IMR-90 (cell line): ENCODE measurements around the gene R3HDM2. TPM values are rescaled to one million over a fixed set of nuclear protein-coding genes. Genes with fewer than 3 reads are reported as not detected.

Source experiments
- ATAC-seq: fragments of 200-7000 bp; cut with Tn5 transposase; 2 replicates; pipeline ENCODE4 v1.9.1; 2020; ENCODE audit warnings: low read depth, mild to moderate bottlenecking, moderate library complexity
- BruUV-seq: library from RNA; stranded (reverse); fragments of 400-500 nt; replicated peaks from 2 replicates; lab custom pipeline; 2021; lab: Mats Ljungman, UMichigan
- CTCF ChIA-PET: fragments of 300-600 bp; formaldehyde crosslinking; extraction: SDS; loops from one replicate; lab custom pipeline; 2021; ENCODE audit warnings: antibody characterized with exemption; lab: Yijun Ruan, JAX
- POLR2A ChIA-PET: fragments of 300-600 bp; sonication (Branson Sonifier 250); formaldehyde crosslinking; loops from one replicate; lab custom pipeline; 2022; ENCODE audit warnings: antibody characterized with exemption; ENCODE audit not compliant: unreplicated experiment; lab: Charles Lee
- DNase-seq: peaks from one replicate; pipeline ENCODE4 v3.0.0; 2013
- H2AFZ ChIP-seq: replicated peaks from 2 replicates; pipeline ENCODE3; 2013; ENCODE audit warnings: low read length, mild to moderate bottlenecking; ENCODE audit not compliant: poor library complexity
- H2AK5ac ChIP-seq: 2 replicates; pipeline ENCODE4 v1.6.1; 2013; ENCODE audit warnings: low read depth, low read length, inconsistent platforms
- H2AK9ac ChIP-seq: replicated peaks from 2 replicates; pipeline ENCODE3; 2013; ENCODE audit warnings: mild to moderate bottlenecking, low read depth, low read length, moderate library complexity; ENCODE audit not compliant: poor library complexity
- H2BK120ac ChIP-seq: 2 replicates; pipeline ENCODE4 v1.6.1; 2013; ENCODE audit warnings: low read depth, low read length, inconsistent platforms
- H2BK15ac ChIP-seq: 3 replicates; pipeline ENCODE4 v1.6.1; 2013; ENCODE audit warnings: low read depth, low read length, inconsistent platforms
- H2BK20ac ChIP-seq: 2 replicates; pipeline ENCODE4 v1.6.1; 2013; ENCODE audit warnings: low read depth, mild to moderate bottlenecking, inconsistent platforms, low read length, moderate library complexity
- H2BK5ac ChIP-seq: 2 replicates; pipeline ENCODE4 v1.6.1; 2013; ENCODE audit warnings: mild to moderate bottlenecking, low read depth, low read length, inconsistent platforms; ENCODE audit not compliant: poor library complexity, severe bottlenecking
- H3K14ac ChIP-seq: replicated peaks from 2 replicates; pipeline ENCODE4 v1.6.1; 2013; ENCODE audit warnings: low read depth, low read length, inconsistent platforms
- H3K18ac ChIP-seq: 2 replicates; pipeline ENCODE4 v1.6.1; 2013; ENCODE audit warnings: low read depth, low read length, control low read depth
- H3K23ac ChIP-seq: 2 replicates; pipeline ENCODE4 v1.6.1; 2013; ENCODE audit warnings: low read depth, low read length, inconsistent platforms
- H3K27ac ChIP-seq: 2 replicates; pipeline ENCODE4 v1.5.1; 2013; ENCODE audit warnings: mild to moderate bottlenecking, control low read depth, low read length; ENCODE audit not compliant: insufficient read depth
- H3K27me3 ChIP-seq: 2 replicates; pipeline ENCODE4 v1.6.1; 2013; ENCODE audit warnings: low read length; ENCODE audit not compliant: control insufficient read depth, insufficient read depth
- H3K36me3 ChIP-seq: 2 replicates; pipeline ENCODE4 v1.6.1; 2013; ENCODE audit warnings: low read length, mixed read lengths; ENCODE audit not compliant: control insufficient read depth, insufficient read depth
- H3K4ac ChIP-seq: 2 replicates; pipeline ENCODE4 v1.6.1; 2013; ENCODE audit warnings: low read depth, low read length, inconsistent platforms
- H3K4me1 ChIP-seq: 2 replicates; pipeline ENCODE4 v1.6.1; 2013; ENCODE audit warnings: low read length, mixed read lengths; ENCODE audit not compliant: control insufficient read depth, insufficient read depth
- H3K4me2 ChIP-seq: 2 replicates; pipeline ENCODE4 v1.6.1; 2013; ENCODE audit warnings: low read depth, mild to moderate bottlenecking, control low read depth, low read length, moderate library complexity
- H3K4me3 ChIP-seq: 2 replicates; pipeline ENCODE4 v1.5.1; 2013; ENCODE audit warnings: low read depth, mild to moderate bottlenecking, control low read depth, low read length, moderate library complexity; ENCODE audit not compliant: insufficient read depth
- H3K56ac ChIP-seq: 2 replicates; pipeline ENCODE4 v1.6.1; 2013; ENCODE audit warnings: low read length, inconsistent platforms; ENCODE audit not compliant: insufficient read depth; ENCODE audit errors: extremely low read depth
- H3K79me1 ChIP-seq, 2 experiments: 2 replicates each; pipeline ENCODE4 v1.6.1; 2013; ENCODE audit warnings: low read length in 2 of 2, inconsistent platforms in 1 of 2, low read depth in 1 of 2
- H3K9ac ChIP-seq: 2 replicates; pipeline ENCODE4 v1.6.1; 2013; ENCODE audit warnings: low read depth, low read length, control low read depth
- H3K9me1 ChIP-seq: 2 replicates; pipeline ENCODE4 v1.6.1; 2013; ENCODE audit warnings: low read length, inconsistent platforms; ENCODE audit not compliant: insufficient read depth
- H3K9me3 ChIP-seq: 2 replicates; pipeline ENCODE4 v1.6.1; 2013; ENCODE audit warnings: low read length; ENCODE audit not compliant: control insufficient read depth, insufficient read depth
- H4K20me1 ChIP-seq: 2 replicates; pipeline ENCODE4 v1.6.1; 2013; ENCODE audit warnings: low read length, inconsistent platforms; ENCODE audit not compliant: insufficient read depth
- H4K5ac ChIP-seq: 2 replicates; pipeline ENCODE4 v1.6.1; 2013; ENCODE audit warnings: mild to moderate bottlenecking, low read depth, low read length, control low read depth
- H4K8ac ChIP-seq, 2 experiments: 2 replicates each; pipeline ENCODE4 v1.6.1; 2013; ENCODE audit warnings: low read depth in 2 of 2, low read length in 2 of 2, control low read depth in 1 of 2, inconsistent platforms in 1 of 2
- H4K91ac ChIP-seq: 2 replicates; pipeline ENCODE4 v1.6.1; 2013; ENCODE audit warnings: low read depth, low read length, inconsistent platforms; ENCODE audit not compliant: insufficient read depth
- ELK1 ChIP-seq: fragments of 150-350 bp; IDR thresholded peaks from 2 replicates; pipeline ENCODE4 v1.6.1; 2016; ENCODE audit warnings: low read depth, mild to moderate bottlenecking, low read length, moderate library complexity, borderline replicate concordance
- FOS ChIP-seq: fragments of 150-350 bp; IDR thresholded peaks from 2 replicates; pipeline ENCODE4 v1.6.1; 2016; ENCODE audit warnings: low read depth, low read length
- MAFK ChIP-seq: IDR thresholded peaks from 2 replicates; pipeline ENCODE4 v1.6.1; 2012; ENCODE audit warnings: low read depth, low read length, improper control_type of control experiment
- MXI1 ChIP-seq: IDR thresholded peaks from 2 replicates; pipeline ENCODE4 v1.6.1; 2012; ENCODE audit warnings: low read depth, mild to moderate bottlenecking, low read length, moderate library complexity, borderline replicate concordance
- NFE2L2 ChIP-seq: fragments of 150-350 bp; IDR thresholded peaks from 2 replicates; pipeline ENCODE4 v1.6.1; 2016; ENCODE audit warnings: low read depth, mild to moderate bottlenecking, low read length
- POLR2A ChIP-seq: IDR thresholded peaks from 2 replicates; pipeline ENCODE4 v1.6.1; 2012; ENCODE audit warnings: mild to moderate bottlenecking, low read depth, low read length
- RAD21 ChIP-seq: IDR thresholded peaks from 2 replicates; pipeline ENCODE4 v1.6.1; 2012; ENCODE audit warnings: low read length, improper control_type of control experiment
- WGBS, 2 experiments: methylation state at CpG; one replicate each; pipeline versions ENCODE4 v1.1.5 to v1.1.7; 2013; ENCODE audit warnings: missing lambda C conversion rate in 2 of 2; ENCODE audit not compliant: insufficient read length in 1 of 2; ENCODE audit errors: extremely low coverage in 2 of 2; 5-methylcytosine and 5-hydroxymethylcytosine counted together
- dilution Hi-C: fragments of 300-500 bp; cut with HindIII; formaldehyde crosslinking; loops from one replicate; pipeline ENCODE4 v1.14.3; 2018; ENCODE audit warnings: low sequenced_read_pairs; ENCODE audit not compliant: unreplicated experiment
- in situ Hi-C: fragments of 300-500 bp; cut with MboI; formaldehyde crosslinking; loops from 3 replicates; pipeline ENCODE4 v1.14.3; 2019; ENCODE audit warnings: low sequenced_read_pairs, inconsistent platforms, mixed read lengths
- intact Hi-C: fragments of 100-400 bp; cut with micrococcal nuclease; formaldehyde crosslinking; loops from 2 replicates; pipeline ENCODE4 v1.10.0; 2022
- polyA plus RNA-seq, 3 experiments: library from polyadenylated mRNA; depleted of rRNA; stranded (reverse); fragments of >200 nt; gene quantifications; 2 replicates each; pipeline ENCODE4 v1.2.3, GENCODE V29; 2012; ENCODE audit warnings: low replicate concordance in 1 of 3
- total RNA-seq: library from RNA; depleted of rRNA; stranded (reverse); fragments of >200 nt; gene quantifications from 2 replicates; pipeline ENCODE4 v1.2.3, GENCODE V29; 2012
- TF ChIP-seq, protein P1 (sequence below): conservative IDR thresholded peaks from 2 replicates; pipeline ENCODE4 v1.5.1; 2012; ENCODE audit warnings: mild to moderate bottlenecking, low read depth, low read length, improper control_type of control experiment

Gene R3HDM2
- total and polyA plus RNA-seq, 2 of the 4 experiments (the other 2 are of a cell fraction) = 7.5 to 28.4 TPM

DNA sequence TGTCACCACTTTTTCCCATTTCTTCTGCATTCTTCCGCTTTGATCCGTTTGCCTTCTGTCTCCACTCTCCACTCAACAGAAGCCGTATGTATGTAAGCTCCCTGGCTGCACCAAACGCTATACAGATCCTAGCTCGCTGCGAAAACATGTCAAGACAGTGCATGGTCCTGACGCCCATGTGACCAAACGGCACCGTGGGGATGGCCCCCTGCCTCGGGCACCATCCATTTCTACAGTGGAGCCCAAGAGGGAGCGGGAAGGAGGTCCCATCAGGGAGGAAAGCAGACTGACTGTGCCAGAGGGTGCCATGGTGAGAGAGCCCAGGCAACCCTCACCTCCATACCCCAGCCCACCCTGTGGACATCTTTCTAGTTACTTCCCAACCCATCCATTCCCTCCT, 37.1 kb upstream of the R3HDM2 start:
- H3K14ac ChIP-seq = no peak overlapping the region
- no peaks in the 10 kb centered on the region for H3K36me3 ChIP-seq
- dilution Hi-C loops = no loop called here
- no peaks in the 10 kb centered on the region for H4K20me1 ChIP-seq
- H2BK20ac ChIP-seq = no peak overlapping the region
- H3K23ac ChIP-seq = no peak overlapping the region
- TF ChIP-seq, protein P1, sequence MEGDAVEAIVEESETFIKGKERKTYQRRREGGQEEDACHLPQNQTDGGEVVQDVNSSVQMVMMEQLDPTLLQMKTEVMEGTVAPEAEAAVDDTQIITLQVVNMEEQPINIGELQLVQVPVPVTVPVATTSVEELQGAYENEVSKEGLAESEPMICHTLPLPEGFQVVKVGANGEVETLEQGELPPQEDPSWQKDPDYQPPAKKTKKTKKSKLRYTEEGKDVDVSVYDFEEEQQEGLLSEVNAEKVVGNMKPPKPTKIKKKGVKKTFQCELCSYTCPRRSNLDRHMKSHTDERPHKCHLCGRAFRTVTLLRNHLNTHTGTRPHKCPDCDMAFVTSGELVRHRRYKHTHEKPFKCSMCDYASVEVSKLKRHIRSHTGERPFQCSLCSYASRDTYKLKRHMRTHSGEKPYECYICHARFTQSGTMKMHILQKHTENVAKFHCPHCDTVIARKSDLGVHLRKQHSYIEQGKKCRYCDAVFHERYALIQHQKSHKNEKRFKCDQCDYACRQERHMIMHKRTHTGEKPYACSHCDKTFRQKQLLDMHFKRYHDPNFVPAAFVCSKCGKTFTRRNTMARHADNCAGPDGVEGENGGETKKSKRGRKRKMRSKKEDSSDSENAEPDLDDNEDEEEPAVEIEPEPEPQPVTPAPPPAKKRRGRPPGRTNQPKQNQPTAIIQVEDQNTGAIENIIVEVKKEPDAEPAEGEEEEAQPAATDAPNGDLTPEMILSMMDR = no peak
- TF ChIP-seq FOS (no peak), MAFK (no peak), ELK1 (no peak), MXI1 (no peak), NFE2L2 (no peak), RAD21 (no peak), POLR2A (no peak)
- H3K4ac ChIP-seq = no peak overlapping the region
- in situ Hi-C loops = no loop called here
- BruUV-seq = no TSS peak
- ATAC-seq (no peak), DNase-seq (no peak)
- peaks cover 19% of the 10 kb centered on the region for H3K27me3 ChIP-seq
- H3K4me2 ChIP-seq = no peak overlapping the region
- no peak overlapping the region for H4K5ac ChIP-seq
- CTCF ChIA-PET = interaction anchor here (1.0 kb wide), 1 partner anchor 9 kb away, joined by 4 read pairs; the partner anchor contains the start of gene GLI1
- H2BK120ac ChIP-seq = no peak overlapping the region
- no peak overlapping the region for H4K91ac ChIP-seq
- H3K9ac ChIP-seq = no peak overlapping the region
- H2BK5ac ChIP-seq = no peak overlapping the region
- H3K9me1 ChIP-seq = peaks cover 6% of the 10 kb centered on the region; the same call in 1 of the 2 replicates
- H3K4me3 ChIP-seq = no peak overlapping the region
- H3K27ac ChIP-seq = no peak overlapping the region
- POLR2A ChIA-PET = no interaction called here
- H3K79me1 ChIP-seq = no peaks in the 10 kb centered on the region
- 100% methylated on average over 2 of the region's 11 CpGs; no CpG with 5 or more reads in 1 of the 2 experiments for WGBS, 2 experiments
- intact Hi-C loops = no loop called here
- no peak overlapping the region for H2AK9ac ChIP-seq
- H3K4me1 ChIP-seq = no peaks in the 10 kb centered on the region
- H3K9me3 ChIP-seq = no peaks in the 10 kb centered on the region; the same call in 1 of the 2 replicates
- no peak overlapping the region for H2AK5ac ChIP-seq
- no peak overlapping the region for H4K8ac ChIP-seq
- H3K56ac ChIP-seq = no peak overlapping the region
- H2AFZ ChIP-seq = no peak overlapping the region
- no peak overlapping the region for H3K18ac ChIP-seq
- no peak overlapping the region for H2BK15ac ChIP-seq
